SK-N-MC (cell line): ENCODE measurements around the gene PDE4D.

ENCODE experiments used
- DNase-seq: peaks from one replicate; pipeline ENCODE4 v3.0.0-alpha.2; 2011; ENCODE audit warnings: low read depth, low spot score
- H3K27ac ChIP-seq: fragments of 200-600 bp; sonication (generic); 2 replicates; pipeline ENCODE4 v1.5.1; 2016; ENCODE audit warnings: mixed run types
- H3K36me3 ChIP-seq: fragments of 200-600 bp; sonication (generic); 2 replicates; pipeline ENCODE4 v1.6.1; 2017; ENCODE audit warnings: antibody characterized with exemption, low read length, mixed read lengths; ENCODE audit not compliant: insufficient read depth
- H3K4me3 ChIP-seq: fragments of 200-600 bp; sonication (generic); 2 replicates; pipeline ENCODE4 v1.5.1; 2016
- H3K9ac ChIP-seq: fragments of 200-600 bp; sonication (generic); 2 replicates; pipeline ENCODE4 v1.8.0; 2017; ENCODE audit warnings: mixed run types, mixed read lengths; ENCODE audit not compliant: insufficient read length
- H3K9me3 ChIP-seq: fragments of 200-600 bp; sonication (generic); 2 replicates; pipeline ENCODE4 v1.6.1; 2017; ENCODE audit warnings: low read depth, mild to moderate bottlenecking, antibody characterized with exemption, low read length, moderate library complexity, mixed read lengths
- EZH2 ChIP-seq: fragments of 200-600 bp; sonication (generic); IDR thresholded peaks from one replicate; pipeline ENCODE4 v1.6.1; 2017; ENCODE audit warnings: antibody characterized with exemption
- FOXP2 ChIP-seq: optimal IDR thresholded peaks from 2 replicates; pipeline ENCODE3; 2011; ENCODE audit warnings: mild to moderate bottlenecking, moderate library complexity; ENCODE audit not compliant: insufficient read depth; ENCODE audit errors: extremely low read length, control extremely low read depth
- POLR2AphosphoS5 ChIP-seq: IDR thresholded peaks from 2 replicates; pipeline ENCODE4 v1.6.1; 2012; ENCODE audit warnings: mild to moderate bottlenecking, low read depth, low read length, borderline replicate concordance

The PDE4D gene

GRCh38 chr5:59246882-59247281 lies 646.6 kb downstream of the PDE4D start:
- H3K9me3 ChIP-seq, result no peaks in the 10 kb centered on the region
- H3K27ac ChIP-seq, result peak overlapping the region; percentile 89
- TF ChIP-seq EZH2, result no peak
- no peak for TF ChIP-seq FOXP2
- TF ChIP-seq POLR2AphosphoS5, result no peak
- no peaks in the 10 kb centered on the region for H3K36me3 ChIP-seq
- no peak for DNase-seq
- H3K9ac ChIP-seq, result no peak overlapping the region
- 0 out of 2 replicates have a peak overlapping the region, but pooled peaks have one; percentile 1 for H3K4me3 ChIP-seq

GRCh38 chr5:59246145-59246869 lies 647.2 kb downstream of the PDE4D start:
- H3K9me3 ChIP-seq, result no peaks in the 10 kb centered on the region
- peak overlapping the region; percentile 9 for H3K9ac ChIP-seq
- H3K27ac ChIP-seq, result peak overlapping the region; percentile 89
- no peaks in the 10 kb centered on the region for H3K36me3 ChIP-seq
- 0 out of 2 replicates have a peak overlapping the region, but pooled peaks have one; percentile 1 for H3K4me3 ChIP-seq
- TF ChIP-seq POLR2AphosphoS5, result no peak
- no peak for TF ChIP-seq FOXP2
- TF ChIP-seq EZH2, result no peak
- no peak for DNase-seq

- no peak overlapping the region for H3K4me3 ChIP-seq
- H3K27ac ChIP-seq, result peak overlapping the region; percentile 72
- no peaks in the 10 kb centered on the region for H3K36me3 ChIP-seq
- no peak overlapping the region for H3K9ac ChIP-seq
- DNase-seq, result no peak
- TF ChIP-seq FOXP2 (no peak), POLR2AphosphoS5 (no peak), EZH2 (no peak)
- no peaks in the 10 kb centered on the region for H3K9me3 ChIP-seq
Measured at GRCh38 chr5:59245198-59245597, 648.3 kb downstream of the PDE4D start.

DNA sequence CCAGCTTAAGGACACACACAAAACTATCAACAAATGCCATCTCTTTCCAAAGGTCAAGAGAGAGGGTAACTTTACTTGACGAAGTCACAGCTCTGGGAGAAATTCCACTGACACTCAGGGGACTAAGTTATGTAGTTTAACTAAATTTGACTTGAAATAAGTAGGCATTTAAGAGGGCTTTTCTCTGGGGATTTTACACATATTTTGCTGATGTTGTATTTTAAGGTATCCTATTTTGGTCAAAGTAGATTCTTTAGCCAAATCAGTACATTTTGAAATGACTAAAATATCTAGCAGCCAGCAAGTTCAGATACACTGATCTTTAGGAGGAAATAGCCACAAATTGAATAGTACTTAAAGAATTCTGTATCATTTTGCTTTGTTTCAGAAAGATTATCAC lies 652.0 kb downstream of the PDE4D start:
- no peak for DNase-seq
- Histone ChIP-seq H3K36me3 (no peaks in the 10 kb centered on the region), H3K27ac (no peak overlapping the region), H3K4me3 (no peak overlapping the region), H3K9me3 (no peaks in the 10 kb centered on the region), H3K9ac (no peak overlapping the region)
- no peak for TF ChIP-seq POLR2AphosphoS5
- no peak for TF ChIP-seq EZH2
- no peak for TF ChIP-seq FOXP2

DNA sequence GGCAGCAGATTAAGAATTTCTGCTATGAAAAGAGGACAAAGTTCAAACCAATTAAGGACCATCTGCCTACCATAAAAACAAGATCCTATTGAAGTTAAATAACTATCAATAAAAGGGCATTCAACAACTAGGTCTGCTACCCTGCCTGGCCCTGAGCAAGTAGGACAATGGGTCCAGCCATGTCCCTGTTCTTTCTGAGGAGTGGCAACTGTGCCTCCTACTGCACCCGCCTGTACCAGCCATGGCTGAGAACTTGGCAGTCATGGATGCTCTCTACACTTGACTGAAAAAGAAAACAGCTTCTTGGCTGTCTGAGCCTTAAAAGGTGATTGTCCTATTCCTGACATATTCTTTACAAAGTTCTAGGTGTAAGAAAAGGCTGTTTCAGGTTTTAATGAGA lies 652.4 kb downstream of the PDE4D start:
- Histone ChIP-seq H3K27ac (no peak overlapping the region), H3K9me3 (no peaks in the 10 kb centered on the region), H3K9ac (no peak overlapping the region), H3K36me3 (no peaks in the 10 kb centered on the region), H3K4me3 (no peak overlapping the region)
- DNase-seq, result no peak
- TF ChIP-seq POLR2AphosphoS5 (no peak), FOXP2 (no peak), EZH2 (no peak)

- H3K9ac ChIP-seq, result no peak overlapping the region
- no peak overlapping the region for H3K27ac ChIP-seq
- TF ChIP-seq FOXP2 (no peak), EZH2 (no peak), POLR2AphosphoS5 (no peak)
- no peaks in the 10 kb centered on the region for H3K9me3 ChIP-seq
- H3K4me3 ChIP-seq, result no peak overlapping the region
- H3K36me3 ChIP-seq, result no peaks in the 10 kb centered on the region
- no peak for DNase-seq
Measured at GRCh38 chr5:59238126-59238902, 655.2 kb downstream of the PDE4D start.

DNA sequence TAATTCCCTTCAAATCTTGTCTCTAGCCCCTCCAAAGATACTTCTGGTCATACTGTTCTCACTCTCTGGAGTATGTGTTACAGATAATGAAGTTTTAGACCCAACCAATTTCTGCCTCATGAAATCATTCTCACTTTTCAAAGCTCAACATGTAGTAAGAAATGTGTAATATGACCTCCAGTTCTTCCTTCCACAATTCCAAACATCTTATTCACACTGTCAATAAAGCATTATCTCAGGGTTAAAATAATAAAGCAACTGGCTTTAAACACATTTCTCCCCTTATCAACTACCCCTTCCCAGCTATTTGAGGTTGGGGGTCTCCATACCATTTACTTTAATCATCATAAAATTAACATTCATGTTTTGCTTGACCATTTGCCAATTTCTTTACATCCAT lies 656.5 kb downstream of the PDE4D start:
- H3K9ac ChIP-seq, result no peak overlapping the region
- H3K36me3 ChIP-seq, result no peaks in the 10 kb centered on the region
- no peaks in the 10 kb centered on the region for H3K9me3 ChIP-seq
- no peak for DNase-seq
- no peak overlapping the region for H3K27ac ChIP-seq
- TF ChIP-seq EZH2 (no peak), POLR2AphosphoS5 (no peak), FOXP2 (no peak)
- H3K4me3 ChIP-seq, result no peak overlapping the region

GRCh38 chr5:59236448-59236847 lies 657.1 kb downstream of the PDE4D start:
- no peak overlapping the region for H3K9ac ChIP-seq
- no peaks in the 10 kb centered on the region for H3K9me3 ChIP-seq
- H3K27ac ChIP-seq, result no peak overlapping the region
- no peaks in the 10 kb centered on the region for H3K36me3 ChIP-seq
- H3K4me3 ChIP-seq, result no peak overlapping the region
- DNase-seq, result no peak
- TF ChIP-seq POLR2AphosphoS5 (no peak), EZH2 (no peak), FOXP2 (no peak)
